ENCODE results near the gene GPRC5B. TPM values are rescaled to one million over a fixed set of nuclear protein-coding genes. Genes with fewer than 3 reads are reported as not detected.

The GPRC5B gene
- total RNA-seq, 1 donor from 2014 or later = 0.46 TPM

DNA sequence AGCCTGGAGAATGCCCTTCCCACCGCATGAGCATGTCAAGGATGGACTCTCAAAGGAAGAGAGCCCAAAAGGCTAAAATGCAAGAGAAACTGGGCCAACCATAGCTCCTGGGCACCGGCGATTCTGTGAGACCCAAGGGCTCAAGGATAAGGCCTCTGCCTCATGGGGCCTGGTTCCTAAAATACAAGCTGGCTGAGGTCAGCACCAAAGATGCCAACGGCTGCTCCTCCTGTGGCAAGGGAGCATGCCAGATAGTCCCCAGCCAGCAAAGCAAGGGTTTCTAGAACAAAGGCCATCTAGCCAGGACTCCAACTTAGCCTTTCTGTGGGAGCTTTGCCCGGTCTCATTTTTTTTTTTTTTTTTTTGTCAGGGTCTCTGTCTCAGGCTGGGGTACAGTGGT, 20.1 kb downstream of the GPRC5B start:
- H3K27ac Mint-ChIP-seq (ENCODE audit: unreplicated experiment) = no peak overlapping the region
- no peak overlapping the region for H3K4me3 Mint-ChIP-seq (ENCODE audit: unreplicated experiment)
- DNase-seq (ENCODE audit: extremely low spot score, unreplicated experiment) = no peak
- no peaks in the 10 kb centered on the region for H3K9me3 Mint-ChIP-seq (ENCODE audit: unreplicated experiment)
- TF ChIP-seq, protein P1, sequence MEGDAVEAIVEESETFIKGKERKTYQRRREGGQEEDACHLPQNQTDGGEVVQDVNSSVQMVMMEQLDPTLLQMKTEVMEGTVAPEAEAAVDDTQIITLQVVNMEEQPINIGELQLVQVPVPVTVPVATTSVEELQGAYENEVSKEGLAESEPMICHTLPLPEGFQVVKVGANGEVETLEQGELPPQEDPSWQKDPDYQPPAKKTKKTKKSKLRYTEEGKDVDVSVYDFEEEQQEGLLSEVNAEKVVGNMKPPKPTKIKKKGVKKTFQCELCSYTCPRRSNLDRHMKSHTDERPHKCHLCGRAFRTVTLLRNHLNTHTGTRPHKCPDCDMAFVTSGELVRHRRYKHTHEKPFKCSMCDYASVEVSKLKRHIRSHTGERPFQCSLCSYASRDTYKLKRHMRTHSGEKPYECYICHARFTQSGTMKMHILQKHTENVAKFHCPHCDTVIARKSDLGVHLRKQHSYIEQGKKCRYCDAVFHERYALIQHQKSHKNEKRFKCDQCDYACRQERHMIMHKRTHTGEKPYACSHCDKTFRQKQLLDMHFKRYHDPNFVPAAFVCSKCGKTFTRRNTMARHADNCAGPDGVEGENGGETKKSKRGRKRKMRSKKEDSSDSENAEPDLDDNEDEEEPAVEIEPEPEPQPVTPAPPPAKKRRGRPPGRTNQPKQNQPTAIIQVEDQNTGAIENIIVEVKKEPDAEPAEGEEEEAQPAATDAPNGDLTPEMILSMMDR (IDR thresholded peaks at IDR 0.05) = no peak
- H3K36me3 Mint-ChIP-seq (ENCODE audit: unreplicated experiment) = no peaks in the 10 kb centered on the region
- H3K4me1 Mint-ChIP-seq (ENCODE audit: unreplicated experiment) = no peaks in the 10 kb centered on the region
- H3K27me3 Mint-ChIP-seq (ENCODE audit: unreplicated experiment) = no peaks in the 10 kb centered on the region

DNA sequence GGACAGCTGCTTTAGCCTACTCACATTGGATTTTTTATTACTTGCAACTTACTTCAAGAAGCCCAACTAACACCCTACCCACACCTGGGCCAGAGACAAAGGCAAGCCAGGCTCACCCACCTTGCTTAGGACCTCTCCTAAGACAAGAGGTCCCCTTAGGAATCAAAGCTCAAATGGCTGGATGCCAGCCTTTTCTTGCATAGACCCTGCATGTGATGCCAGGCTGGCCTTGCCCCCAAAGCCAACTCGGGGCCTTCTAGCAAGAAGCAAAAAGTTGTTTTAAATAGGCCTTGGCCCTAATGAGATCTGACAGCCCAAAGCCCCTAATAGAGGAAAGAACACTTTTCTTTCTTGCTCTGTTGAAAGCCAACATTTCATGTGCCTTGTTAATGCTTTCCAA, 20.7 kb downstream of the GPRC5B start:
- Mint-ChIP-seq H3K36me3 (ENCODE audit: unreplicated experiment) (no peaks in the 10 kb centered on the region), H3K9me3 (ENCODE audit: unreplicated experiment) (no peaks in the 10 kb centered on the region), H3K4me1 (ENCODE audit: unreplicated experiment) (no peaks in the 10 kb centered on the region), H3K4me3 (ENCODE audit: unreplicated experiment) (no peak overlapping the region), H3K27me3 (ENCODE audit: unreplicated experiment) (no peaks in the 10 kb centered on the region), H3K27ac (ENCODE audit: unreplicated experiment) (no peak overlapping the region)
- TF ChIP-seq, protein P1 (IDR thresholded peaks at IDR 0.05) = no peak
- no peak for DNase-seq (ENCODE audit: extremely low spot score, unreplicated experiment)

- Mint-ChIP-seq H3K27me3 (ENCODE audit: unreplicated experiment) (no peaks in the 10 kb centered on the region), H3K4me1 (ENCODE audit: unreplicated experiment) (no peaks in the 10 kb centered on the region), H3K4me3 (ENCODE audit: unreplicated experiment) (no peak overlapping the region), H3K27ac (ENCODE audit: unreplicated experiment) (no peak overlapping the region), H3K36me3 (ENCODE audit: unreplicated experiment) (no peaks in the 10 kb centered on the region), H3K9me3 (ENCODE audit: unreplicated experiment) (no peaks in the 10 kb centered on the region)
- TF ChIP-seq, protein P1 (IDR thresholded peaks at IDR 0.05) = no peak
- no peak for DNase-seq (ENCODE audit: extremely low spot score, unreplicated experiment)
Observed at GRCh38 chr16:19861811-19862327, 22.8 kb downstream of the GPRC5B start.

- H3K4me1 Mint-ChIP-seq (ENCODE audit: unreplicated experiment) = no peaks in the 10 kb centered on the region
- TF ChIP-seq, protein P1 (IDR thresholded peaks at IDR 0.05) = no peak
- no peak overlapping the region for H3K27ac Mint-ChIP-seq (ENCODE audit: unreplicated experiment)
- no peak for DNase-seq (ENCODE audit: extremely low spot score, unreplicated experiment)
- no peaks in the 10 kb centered on the region for H3K36me3 Mint-ChIP-seq (ENCODE audit: unreplicated experiment)
- H3K4me3 Mint-ChIP-seq (ENCODE audit: unreplicated experiment) = no peak overlapping the region
- H3K9me3 Mint-ChIP-seq (ENCODE audit: unreplicated experiment) = no peaks in the 10 kb centered on the region
- H3K27me3 Mint-ChIP-seq (ENCODE audit: unreplicated experiment) = no peaks in the 10 kb centered on the region
Observed at GRCh38 chr16:19861133-19861532, 23.5 kb downstream of the GPRC5B start.

DNA sequence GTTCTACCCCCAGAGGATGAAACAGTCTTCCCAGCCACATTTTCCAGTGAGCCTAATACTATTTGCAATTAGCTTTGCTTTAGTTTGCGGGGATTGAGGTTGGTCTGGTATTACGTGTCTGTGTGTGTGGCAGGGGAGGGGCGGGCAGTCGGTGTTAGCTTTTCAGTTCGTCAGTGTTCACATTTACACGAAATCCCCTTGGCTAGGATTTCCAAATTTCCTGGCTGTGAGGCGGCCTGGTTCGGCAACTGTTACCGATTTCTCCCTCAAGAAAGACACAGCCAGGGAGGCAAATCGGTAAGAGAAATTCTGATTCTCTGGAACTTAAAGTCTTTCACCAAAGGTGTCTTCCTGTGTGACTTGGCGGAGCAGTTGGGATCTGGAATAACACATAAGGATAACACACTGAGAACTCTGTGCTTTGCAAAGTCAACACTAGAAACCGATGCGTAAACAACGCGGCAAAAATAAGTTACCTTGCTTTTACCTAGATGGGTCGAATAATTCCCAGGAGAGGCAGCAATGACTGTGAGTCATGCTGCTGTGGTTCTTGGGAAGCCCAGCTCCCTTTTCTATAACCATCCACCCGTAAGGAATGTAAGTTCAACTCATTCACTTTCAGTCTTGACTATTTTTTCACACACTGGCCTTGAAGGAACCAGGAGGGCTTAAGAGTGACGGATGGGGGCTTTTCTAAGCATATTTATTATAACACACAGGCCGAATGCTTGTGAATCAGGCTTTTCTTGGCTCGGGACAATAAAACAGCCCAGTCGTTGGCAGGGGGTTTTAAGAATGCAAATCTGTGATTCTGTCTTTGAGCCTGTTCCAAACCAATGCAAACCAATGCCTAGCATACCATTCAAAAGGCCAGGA, 24.2 kb downstream of the GPRC5B start:
- H3K4me1 Mint-ChIP-seq (ENCODE audit: unreplicated experiment) = no peaks in the 10 kb centered on the region
- H3K27ac Mint-ChIP-seq (ENCODE audit: unreplicated experiment) = no peak overlapping the region
- H3K27me3 Mint-ChIP-seq (ENCODE audit: unreplicated experiment) = no peaks in the 10 kb centered on the region
- H3K9me3 Mint-ChIP-seq (ENCODE audit: unreplicated experiment) = no peaks in the 10 kb centered on the region
- TF ChIP-seq, protein P1 (IDR thresholded peaks at IDR 0.05) = no peak
- DNase-seq (ENCODE audit: extremely low spot score, unreplicated experiment) = no peak
- H3K4me3 Mint-ChIP-seq (ENCODE audit: unreplicated experiment) = no peak overlapping the region
- H3K36me3 Mint-ChIP-seq (ENCODE audit: unreplicated experiment) = no peaks in the 10 kb centered on the region
